ENCODE results near the gene RAB11FIP4. TPM values are rescaled to one million over a fixed set of nuclear protein-coding genes. Genes with fewer than 3 reads are reported as not detected.

The RAB11FIP4 gene
- total RNA-seq, 1 donor from 2014 or later, result 0.29 TPM

GRCh38 chr17:31480904-31481782 lies 89.7 kb downstream of the RAB11FIP4 start:
- no peak for DNase-seq (ENCODE audit: low read depth)

DNA sequence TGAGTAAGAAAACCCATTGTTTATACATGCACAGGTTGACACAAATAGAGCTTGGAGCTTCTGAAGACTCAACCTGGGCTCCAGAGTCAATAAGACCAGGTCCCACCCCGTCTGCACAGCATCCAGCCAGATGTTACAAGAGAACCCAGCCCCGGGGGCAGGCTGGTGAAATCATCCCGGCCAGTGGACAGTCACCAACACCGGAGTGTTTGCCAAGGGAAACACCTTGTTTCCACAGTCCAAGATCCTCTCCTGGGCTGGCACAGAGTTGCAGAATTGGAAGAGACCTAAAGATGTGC lies 90.3 kb downstream of the RAB11FIP4 start:
- no peak for DNase-seq (ENCODE audit: low read depth)

DNA sequence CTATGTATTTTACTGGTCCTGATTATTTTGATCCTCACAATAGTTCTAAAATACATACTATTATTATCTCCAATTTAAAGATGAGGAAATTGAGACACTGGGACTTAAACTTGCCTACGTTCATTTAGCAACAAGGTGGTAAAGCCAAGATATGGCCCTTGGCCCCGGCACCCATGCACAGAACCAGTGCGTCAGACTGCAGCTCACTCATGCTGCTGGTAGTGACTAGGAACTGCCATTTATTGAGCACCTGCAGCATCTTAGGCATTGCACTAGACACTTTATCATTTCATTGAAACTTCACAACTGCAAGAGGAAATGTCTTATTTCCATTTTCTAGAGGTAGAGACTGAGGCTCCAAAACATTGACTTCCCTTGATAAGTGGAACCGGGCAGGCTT lies 93.3 kb downstream of the RAB11FIP4 start:
- no peak for DNase-seq (ENCODE audit: low read depth)

DNA sequence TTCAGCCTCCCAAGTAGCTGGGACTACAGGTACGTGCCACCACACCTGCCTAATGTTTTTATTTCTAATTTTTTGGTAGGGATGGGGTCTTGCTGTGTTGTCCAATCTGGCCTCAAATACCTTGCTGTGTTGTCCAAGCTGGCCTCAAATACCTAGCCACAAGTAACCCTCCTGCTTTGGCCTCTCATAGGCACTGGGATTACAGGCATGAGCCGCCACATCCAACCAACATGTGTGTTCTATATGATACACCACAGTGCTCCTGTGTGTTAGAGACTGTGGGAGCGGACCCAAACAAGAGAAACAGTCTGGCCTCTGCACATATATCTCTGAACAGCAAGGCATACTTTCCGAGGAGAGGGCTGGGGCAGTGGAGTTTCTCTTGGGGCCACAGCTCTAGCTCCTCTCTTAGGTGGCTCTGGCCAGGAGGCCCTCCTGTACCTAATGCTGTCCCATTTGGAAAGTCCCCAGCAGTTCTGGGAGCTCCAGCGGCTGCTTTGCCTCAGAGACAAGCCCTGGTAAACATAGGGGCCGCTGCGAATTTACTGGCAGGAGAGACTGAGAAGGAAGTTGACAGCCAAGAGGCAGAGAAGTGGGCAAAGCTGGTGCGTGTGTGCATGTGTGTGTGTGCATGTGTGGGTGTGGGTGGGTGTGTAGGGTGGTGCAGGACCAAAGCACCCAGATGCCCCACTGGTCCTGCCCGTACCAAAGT lies 95.0 kb downstream of the RAB11FIP4 start:
- DNase-seq (ENCODE audit: low read depth), result no peak

GRCh38 chr17:31487063-31487647 lies 95.7 kb downstream of the RAB11FIP4 start:
- DNase-seq (ENCODE audit: low read depth), result no peak

DNA sequence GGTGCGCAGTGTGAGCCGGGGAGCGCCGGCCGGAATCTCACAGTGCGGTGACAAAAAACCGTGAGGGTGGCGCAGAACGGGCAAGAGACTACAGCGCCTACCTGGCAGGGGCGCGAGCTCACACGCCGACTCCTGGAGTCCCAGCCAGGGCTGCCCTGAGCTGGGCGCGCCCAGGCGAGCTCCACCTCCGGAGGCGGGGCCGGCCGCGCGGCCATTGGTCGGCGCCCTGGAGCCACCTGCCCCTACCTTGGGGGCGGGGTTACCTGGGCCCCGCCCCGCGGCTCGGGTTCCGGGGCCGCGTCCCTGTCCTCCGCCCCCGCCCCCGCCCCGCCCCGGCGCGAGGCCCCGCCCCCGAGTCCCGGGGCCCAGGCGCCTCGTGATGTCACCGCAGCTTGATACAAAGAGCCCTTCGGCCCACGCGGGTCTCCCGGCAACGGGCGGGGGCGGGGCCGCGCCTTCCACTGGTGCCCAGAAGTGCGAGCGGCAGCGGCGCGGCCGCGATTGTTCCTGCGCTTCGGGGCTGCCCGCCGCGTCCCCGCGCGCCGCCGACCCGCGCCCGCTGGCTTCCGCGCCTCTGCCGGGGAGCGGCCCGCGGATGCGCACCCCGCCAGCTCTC lies 96.3 kb downstream of the RAB11FIP4 start:
- DNase-seq (ENCODE audit: low read depth), result peak; percentile 19

DNA sequence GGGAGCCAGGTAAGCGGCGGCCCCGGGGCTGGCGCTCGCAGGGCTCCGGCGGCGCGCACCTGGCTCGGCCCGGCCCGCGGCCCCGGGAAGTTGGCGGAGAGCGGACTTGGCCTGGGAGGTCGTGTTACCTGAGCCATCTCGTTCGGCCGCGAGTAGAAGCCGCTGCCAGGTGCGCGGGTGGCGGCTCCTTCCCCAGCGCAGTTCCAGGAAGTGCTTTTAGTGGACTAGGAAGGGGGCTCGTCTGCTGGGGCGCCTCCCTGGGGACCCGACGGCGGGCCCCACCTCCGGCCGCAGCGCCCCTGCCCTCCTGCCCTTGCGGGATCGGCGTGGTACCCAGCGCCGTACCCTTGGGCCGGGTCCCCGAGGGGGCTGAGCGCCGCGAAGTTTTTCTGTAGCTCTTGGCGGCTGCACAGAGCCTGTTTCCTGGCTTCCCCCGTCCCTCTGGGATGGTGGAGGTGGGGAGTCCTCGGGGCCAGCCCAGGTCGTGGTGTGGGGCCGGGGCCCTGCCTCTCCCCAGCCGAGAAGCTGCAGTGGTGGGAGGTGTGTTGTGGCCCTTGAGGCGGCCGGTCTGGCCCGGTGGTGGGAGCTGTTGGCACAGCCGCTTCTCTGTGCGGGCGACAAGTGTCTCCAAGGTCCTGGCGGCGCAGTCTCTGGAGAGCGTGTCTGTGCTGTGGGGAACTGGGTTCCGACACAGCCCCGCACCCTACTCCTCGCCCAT lies 96.9 kb downstream of the RAB11FIP4 start:
- DNase-seq (ENCODE audit: low read depth), result no peak

- no peak for DNase-seq (ENCODE audit: low read depth)
Measured at GRCh38 chr17:31488982-31489294, 97.5 kb downstream of the RAB11FIP4 start.

DNA sequence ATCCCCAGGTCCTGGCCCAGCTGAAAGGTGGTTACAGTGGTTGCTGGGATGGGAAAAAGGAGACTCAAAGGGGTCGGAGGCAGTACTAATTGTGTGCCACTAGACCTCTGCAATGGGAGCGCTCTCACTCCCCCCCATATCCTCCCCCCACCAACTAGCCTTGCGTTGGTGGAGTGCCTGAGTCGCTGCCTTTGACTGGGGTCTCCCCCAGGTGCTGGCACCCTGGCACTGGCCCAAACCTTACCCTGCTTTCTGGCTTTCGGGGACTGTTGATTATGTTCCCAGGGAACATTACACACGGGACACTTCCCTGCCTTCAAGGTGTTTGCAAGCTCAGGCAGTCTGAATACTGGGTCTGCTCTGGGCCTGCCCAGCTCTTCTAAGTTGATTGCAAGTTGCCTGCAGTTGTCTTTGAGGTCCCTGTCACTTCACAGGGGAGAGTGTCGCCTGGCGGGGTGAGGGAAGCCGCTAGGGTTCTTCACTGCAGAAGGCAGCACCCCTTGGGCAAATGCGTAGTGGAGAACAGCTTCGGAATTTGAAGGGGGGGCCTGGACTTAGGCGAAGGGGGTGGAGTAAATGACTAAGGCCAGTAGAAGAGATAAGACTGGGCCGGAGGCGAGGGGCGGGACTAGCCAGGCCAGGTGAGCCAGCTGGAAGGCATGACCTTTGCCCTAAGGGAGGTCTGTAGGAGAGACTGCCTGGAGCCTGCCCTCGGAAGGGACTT lies 98.0 kb downstream of the RAB11FIP4 start:
- DNase-seq (ENCODE audit: low read depth), result no peak

DNA sequence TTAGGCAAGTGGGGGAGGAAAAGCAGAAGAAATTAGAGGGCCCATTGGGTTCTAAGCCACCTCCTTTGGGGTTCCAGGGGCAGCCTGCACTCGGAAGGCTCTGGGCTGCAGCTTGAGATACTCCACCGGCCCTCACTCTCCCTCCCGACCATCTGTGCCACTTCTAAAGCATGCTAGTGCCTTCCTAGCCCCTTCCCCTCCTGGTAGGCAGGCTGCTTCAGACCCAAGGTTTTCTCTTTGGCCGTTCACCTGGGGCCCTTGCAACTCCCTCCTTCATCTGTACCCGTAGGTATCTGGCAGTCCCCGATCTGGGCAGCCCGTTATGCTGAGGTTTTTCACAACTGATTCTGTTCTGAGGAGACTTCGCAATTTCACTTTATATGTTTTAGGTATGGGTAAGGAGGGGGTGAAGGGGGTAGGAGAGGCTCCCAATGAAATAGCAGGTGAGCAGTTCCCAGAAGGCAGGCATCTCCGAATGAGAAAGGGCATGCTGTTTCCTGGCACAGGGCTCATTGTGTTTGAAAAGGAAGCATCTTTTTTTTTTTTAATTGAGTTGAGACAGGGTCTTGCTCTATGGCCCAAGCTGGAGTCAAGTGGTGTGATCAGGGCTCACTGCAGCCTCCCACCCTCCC lies 98.7 kb downstream of the RAB11FIP4 start:
- DNase-seq (ENCODE audit: low read depth), result no peak

DNA sequence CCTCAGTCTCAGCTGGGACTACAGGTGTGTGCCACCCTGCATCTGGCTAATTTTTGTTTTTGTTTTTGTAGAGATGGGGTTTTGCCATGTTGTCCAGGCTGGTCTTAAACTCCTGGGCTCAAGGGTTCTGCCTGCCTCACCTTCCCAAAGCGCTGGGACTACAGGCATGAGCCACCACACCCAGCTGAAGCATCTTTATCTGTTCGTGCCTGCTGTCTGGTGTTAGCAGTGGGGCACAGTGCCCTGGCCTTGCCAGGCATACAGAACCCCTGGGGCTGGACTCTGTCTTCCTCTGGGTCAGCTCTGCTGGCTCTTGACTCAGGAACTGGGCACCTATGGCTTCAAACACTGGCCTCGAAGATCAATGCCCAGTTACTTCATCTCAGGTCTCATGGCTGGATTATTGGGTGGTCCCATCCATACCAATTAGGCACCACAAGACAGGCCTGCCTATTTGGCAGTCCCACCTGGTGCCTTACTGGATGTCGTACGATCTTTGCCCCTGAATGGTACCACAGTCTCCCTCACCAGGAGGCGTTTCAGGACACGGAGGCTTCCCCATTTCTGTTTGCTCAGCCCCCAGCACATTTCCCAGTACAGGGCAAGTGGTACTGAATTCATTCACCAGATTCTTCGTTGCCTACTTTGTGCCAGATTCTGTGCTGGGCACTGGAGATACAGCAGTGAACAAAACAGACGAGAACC lies 99.3 kb downstream of the RAB11FIP4 start:
- DNase-seq (ENCODE audit: low read depth), result no peak

GRCh38 chr17:31491376-31492131 lies 100.1 kb downstream of the RAB11FIP4 start:
- DNase-seq (ENCODE audit: low read depth), result peak; percentile 25

DNA sequence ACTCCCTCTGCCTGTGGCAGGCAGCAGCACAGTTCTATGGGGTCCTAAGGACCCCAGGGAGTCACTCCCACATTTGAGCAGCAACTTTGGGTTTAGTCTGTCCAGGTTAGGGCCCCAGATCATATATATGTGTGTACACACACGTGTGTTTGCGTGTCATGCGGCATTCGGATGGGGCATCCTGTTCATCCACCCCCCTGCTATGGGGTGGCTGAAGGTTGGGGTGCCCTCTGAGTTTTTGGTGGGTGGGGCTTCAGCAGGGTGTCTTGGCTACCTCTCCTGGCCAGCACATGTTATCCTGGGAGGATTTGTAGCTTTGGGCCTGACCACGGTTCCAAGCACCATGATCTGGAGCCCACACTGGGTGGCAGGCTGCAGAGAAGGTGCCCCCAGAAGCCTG lies 100.7 kb downstream of the RAB11FIP4 start:
- DNase-seq (ENCODE audit: low read depth), result no peak

- no peak for DNase-seq (ENCODE audit: low read depth)
Measured at GRCh38 chr17:31492880-31493655, 101.6 kb downstream of the RAB11FIP4 start.

DNA sequence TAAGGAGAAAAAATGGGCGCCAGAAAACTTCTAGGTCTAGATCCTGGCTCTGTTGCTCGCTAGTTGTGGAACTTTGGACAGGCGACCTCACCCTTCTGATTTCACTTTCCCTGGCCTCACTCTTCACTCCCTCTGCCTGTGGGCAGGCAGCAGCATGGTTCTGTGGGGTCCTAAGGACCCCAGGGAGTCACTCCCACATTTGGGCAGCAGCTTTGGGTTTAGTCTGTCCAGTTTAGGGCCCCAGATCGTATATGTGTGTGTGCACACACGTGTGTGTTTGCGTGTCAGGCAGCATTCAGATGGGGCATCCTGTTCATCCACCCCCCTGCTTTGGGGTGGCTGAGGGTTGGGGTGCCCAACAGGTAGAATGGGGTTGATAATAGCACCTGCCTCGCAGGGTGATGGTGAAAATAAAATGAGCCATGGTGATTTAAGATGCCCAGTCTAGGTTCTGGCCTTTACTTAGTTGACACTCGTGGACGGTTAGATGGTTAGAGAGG lies 102.2 kb downstream of the RAB11FIP4 start:
- DNase-seq (ENCODE audit: low read depth), result no peak

DNA sequence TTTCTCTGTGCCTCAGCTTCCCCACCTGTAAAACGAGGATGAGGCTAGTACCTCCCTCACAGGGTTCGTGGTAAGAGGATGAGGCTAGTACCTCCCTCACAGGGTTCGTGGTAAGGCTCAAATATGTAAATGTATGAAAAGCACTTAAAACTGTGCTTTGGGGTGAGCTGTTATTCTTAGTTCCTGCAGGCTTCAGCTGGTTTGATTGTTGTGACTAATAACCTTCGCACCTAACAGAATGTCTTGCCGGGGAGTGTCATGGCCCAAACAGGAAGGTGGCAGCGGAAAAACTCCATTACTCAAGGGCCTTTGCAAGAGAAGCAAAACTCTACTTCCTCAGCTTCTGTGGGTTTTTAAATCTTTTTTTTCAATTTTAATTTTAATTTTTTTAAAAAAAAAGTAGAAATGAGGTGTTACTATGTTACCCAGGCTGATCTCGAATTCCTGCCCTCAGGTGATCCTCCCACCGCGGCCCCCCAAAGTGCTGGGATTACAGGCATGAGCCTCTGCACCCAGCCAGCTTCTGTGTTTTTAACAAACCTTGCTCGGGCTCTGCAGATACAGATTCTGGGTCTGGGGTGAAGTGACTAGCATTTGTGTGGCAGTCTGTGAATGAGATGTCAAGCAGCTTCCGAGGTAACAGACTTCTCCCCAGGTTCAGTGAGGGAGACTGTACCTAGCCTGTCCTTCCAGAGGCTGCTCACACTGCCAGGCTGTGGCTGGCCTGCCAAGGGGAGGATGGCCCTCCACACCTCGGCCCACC lies 103.0 kb downstream of the RAB11FIP4 start:
- DNase-seq (ENCODE audit: low read depth), result no peak
